RWPE1 (cell line): Measurements from ENCODE around the gene LCE1A.

Experiments used
- CTCF ChIA-PET: fragments of 350-600 bp; sonication (Branson Sonifier 250); formaldehyde crosslinking; extraction: SDS; loops from one replicate; lab custom pipeline; 2021; lab: Yijun Ruan, JAX
- POLR2A ChIA-PET: fragments of 400-600 bp; formaldehyde crosslinking; extraction: SDS; loops from one replicate; lab custom pipeline; 2020; ENCODE audit warnings: antibody characterized with exemption; ENCODE audit not compliant: low non-redundant PET; lab: Yijun Ruan, JAX
- DNase-seq: peaks from one replicate; pipeline ENCODE4 v3.0.0; 2012; ENCODE audit warnings: low spot score
- H3K27ac ChIP-seq: fragments of 450-650 bp; 2 replicates; pipeline ENCODE4 v1.5.1; 2017
- CTCF ChIP-seq: fragments of 450-650 bp; conservative IDR thresholded peaks from 2 replicates; pipeline ENCODE4 v1.5.1; 2017; ENCODE audit warnings: low read depth, mild to moderate bottlenecking

LCE1A gene

GRCh38 chr1:152873495-152873894, 46.2 kb downstream of the LCE1A start:
- no peak for TF ChIP-seq CTCF
- ChIA-PET CTCF (interaction anchor here (1.5 kb wide), 1 partner anchor 319 kb away, joined by 7 read pairs; no protein-coding TSS in a partner anchor), POLR2A (no interaction called here)
- no peak for DNase-seq
- no peak overlapping the region for H3K27ac ChIP-seq

GRCh38 chr1:152876827-152877226, 49.6 kb downstream of the LCE1A start:
- CTCF ChIA-PET, result interaction anchor here (1.4 kb wide), 1 partner anchor 59 kb away, joined by 3 read pairs; no protein-coding TSS in a partner anchor
- DNase-seq, result no peak

More at GRCh38 chr1:152876827-152877226, 49.6 kb downstream of the LCE1A start:
- TF ChIP-seq CTCF, result no peak
- no peak overlapping the region for H3K27ac ChIP-seq
- POLR2A ChIA-PET, result no interaction called here
